Measurements from ENCODE around the gene KCNJ10.

DNA sequence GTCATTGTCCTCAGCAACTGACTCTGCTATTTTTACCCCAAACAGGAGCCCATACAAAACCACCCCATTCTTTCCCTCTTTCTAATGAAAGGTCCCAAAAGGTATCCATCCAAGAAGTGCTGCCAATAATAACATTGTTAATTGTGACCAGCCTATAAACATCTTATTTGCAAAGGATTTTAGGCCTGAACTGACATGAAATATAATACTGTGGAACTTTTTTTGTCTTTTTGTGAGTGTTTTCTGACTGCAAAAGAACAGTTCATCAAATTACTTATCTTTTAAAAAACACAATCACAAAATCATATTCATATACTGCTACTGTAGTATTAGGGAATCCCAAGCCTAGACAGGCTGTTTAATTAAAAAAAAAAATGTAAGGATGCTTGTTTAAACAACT is 41.5 kb downstream of the KCNJ10 start:
- TF ChIP-seq, protein P1, sequence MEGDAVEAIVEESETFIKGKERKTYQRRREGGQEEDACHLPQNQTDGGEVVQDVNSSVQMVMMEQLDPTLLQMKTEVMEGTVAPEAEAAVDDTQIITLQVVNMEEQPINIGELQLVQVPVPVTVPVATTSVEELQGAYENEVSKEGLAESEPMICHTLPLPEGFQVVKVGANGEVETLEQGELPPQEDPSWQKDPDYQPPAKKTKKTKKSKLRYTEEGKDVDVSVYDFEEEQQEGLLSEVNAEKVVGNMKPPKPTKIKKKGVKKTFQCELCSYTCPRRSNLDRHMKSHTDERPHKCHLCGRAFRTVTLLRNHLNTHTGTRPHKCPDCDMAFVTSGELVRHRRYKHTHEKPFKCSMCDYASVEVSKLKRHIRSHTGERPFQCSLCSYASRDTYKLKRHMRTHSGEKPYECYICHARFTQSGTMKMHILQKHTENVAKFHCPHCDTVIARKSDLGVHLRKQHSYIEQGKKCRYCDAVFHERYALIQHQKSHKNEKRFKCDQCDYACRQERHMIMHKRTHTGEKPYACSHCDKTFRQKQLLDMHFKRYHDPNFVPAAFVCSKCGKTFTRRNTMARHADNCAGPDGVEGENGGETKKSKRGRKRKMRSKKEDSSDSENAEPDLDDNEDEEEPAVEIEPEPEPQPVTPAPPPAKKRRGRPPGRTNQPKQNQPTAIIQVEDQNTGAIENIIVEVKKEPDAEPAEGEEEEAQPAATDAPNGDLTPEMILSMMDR (IDR thresholded peaks at IDR 0.05; ENCODE audit: low read depth, low read length): no peak
- no peak for TF ChIP-seq EZH2phosphoT487 (IDR thresholded peaks at IDR 0.05; ENCODE audit: low read depth)

All from OCI-LY3 (cell line).